Ovary (tissue), 3 donors: Measurements from ENCODE around the gene CTSK.

Source experiments
- EP300 ChIP-seq: sonication (generic); formaldehyde crosslinking; IDR thresholded peaks from one replicate; pipeline ENCODE4 v1.6.1; 2017; ENCODE audit warnings: antibody characterized with exemption
- POLR2A ChIP-seq: fragments of 450-650 bp; IDR thresholded peaks from one replicate; pipeline ENCODE4 v1.6.1; 2017; ENCODE audit warnings: antibody characterized with exemption, mild to moderate bottlenecking, moderate library complexity
- TF ChIP-seq, protein P1 (sequence below), 3 donors: fragments of 450-650 bp in 2 of 3; fragments of 200-600 bp in 1 of 3; IDR thresholded peaks; one replicate each; pipeline versions ENCODE4 v1.5.1 to v1.8.0; 2016 to 2022; ENCODE audit warnings: antibody characterized with exemption in 3 of 3, mild to moderate bottlenecking in 1 of 3
- donor health status: DM: no; HTN: no; CAD: no.

DNA sequence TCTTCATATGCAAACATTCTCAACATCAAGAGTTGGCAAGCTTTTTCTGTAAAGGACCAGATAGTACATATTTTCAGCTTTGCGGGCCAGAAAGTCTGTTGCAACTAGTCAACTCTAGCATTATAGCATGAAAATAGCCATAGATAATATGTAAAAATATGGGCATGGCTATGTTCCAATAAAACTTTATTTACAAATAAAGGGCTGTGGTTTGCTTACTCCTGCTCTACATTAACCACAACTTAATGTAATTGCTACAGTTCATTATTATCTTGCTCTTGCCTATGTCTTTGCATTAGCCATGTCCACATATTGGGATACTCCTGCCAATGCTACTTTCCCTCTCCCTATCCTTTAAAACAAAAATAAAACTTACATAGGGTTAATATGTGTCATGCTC is 24.5 kb upstream of the CTSK start:
- TF ChIP-seq, protein P1, sequence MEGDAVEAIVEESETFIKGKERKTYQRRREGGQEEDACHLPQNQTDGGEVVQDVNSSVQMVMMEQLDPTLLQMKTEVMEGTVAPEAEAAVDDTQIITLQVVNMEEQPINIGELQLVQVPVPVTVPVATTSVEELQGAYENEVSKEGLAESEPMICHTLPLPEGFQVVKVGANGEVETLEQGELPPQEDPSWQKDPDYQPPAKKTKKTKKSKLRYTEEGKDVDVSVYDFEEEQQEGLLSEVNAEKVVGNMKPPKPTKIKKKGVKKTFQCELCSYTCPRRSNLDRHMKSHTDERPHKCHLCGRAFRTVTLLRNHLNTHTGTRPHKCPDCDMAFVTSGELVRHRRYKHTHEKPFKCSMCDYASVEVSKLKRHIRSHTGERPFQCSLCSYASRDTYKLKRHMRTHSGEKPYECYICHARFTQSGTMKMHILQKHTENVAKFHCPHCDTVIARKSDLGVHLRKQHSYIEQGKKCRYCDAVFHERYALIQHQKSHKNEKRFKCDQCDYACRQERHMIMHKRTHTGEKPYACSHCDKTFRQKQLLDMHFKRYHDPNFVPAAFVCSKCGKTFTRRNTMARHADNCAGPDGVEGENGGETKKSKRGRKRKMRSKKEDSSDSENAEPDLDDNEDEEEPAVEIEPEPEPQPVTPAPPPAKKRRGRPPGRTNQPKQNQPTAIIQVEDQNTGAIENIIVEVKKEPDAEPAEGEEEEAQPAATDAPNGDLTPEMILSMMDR (IDR thresholded peaks at IDR 0.05) = no peak
- TF ChIP-seq POLR2A (no peak), EP300 (no peak)
